ENCODE data around the gene PYCR2. TPM values are rescaled to one million over a fixed set of nuclear protein-coding genes. Genes with fewer than 3 reads are reported as not detected.

The PYCR2 gene
- total RNA-seq, 1 donor from 2014 or later: 19.5 TPM

DNA sequence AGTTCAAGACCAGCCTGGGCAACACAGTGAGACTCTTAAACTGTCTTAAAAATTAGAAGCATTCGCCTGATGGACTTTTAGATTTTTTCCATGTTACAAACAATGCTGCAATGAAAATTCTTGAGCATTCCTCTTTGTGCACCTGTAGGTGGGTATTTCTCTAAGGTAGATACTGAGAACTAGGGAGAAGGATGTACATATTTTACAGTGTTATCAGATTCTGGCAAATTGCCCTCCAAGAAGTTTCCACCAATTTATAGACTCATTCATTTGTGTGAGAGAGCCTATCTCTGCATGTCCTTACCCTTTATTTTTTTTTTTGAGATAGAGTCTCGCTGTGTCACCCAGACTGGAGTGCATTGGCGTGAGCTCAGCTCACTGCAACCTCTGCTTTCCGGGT is 29.3 kb upstream of the PYCR2 start:
- TF ChIP-seq, protein P1, sequence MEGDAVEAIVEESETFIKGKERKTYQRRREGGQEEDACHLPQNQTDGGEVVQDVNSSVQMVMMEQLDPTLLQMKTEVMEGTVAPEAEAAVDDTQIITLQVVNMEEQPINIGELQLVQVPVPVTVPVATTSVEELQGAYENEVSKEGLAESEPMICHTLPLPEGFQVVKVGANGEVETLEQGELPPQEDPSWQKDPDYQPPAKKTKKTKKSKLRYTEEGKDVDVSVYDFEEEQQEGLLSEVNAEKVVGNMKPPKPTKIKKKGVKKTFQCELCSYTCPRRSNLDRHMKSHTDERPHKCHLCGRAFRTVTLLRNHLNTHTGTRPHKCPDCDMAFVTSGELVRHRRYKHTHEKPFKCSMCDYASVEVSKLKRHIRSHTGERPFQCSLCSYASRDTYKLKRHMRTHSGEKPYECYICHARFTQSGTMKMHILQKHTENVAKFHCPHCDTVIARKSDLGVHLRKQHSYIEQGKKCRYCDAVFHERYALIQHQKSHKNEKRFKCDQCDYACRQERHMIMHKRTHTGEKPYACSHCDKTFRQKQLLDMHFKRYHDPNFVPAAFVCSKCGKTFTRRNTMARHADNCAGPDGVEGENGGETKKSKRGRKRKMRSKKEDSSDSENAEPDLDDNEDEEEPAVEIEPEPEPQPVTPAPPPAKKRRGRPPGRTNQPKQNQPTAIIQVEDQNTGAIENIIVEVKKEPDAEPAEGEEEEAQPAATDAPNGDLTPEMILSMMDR (IDR thresholded peaks at IDR 0.05; ENCODE audit: insufficient read depth, low read length, severe bottlenecking): no peak
- no peak for DNase-seq (ENCODE audit: low read depth)

DNA sequence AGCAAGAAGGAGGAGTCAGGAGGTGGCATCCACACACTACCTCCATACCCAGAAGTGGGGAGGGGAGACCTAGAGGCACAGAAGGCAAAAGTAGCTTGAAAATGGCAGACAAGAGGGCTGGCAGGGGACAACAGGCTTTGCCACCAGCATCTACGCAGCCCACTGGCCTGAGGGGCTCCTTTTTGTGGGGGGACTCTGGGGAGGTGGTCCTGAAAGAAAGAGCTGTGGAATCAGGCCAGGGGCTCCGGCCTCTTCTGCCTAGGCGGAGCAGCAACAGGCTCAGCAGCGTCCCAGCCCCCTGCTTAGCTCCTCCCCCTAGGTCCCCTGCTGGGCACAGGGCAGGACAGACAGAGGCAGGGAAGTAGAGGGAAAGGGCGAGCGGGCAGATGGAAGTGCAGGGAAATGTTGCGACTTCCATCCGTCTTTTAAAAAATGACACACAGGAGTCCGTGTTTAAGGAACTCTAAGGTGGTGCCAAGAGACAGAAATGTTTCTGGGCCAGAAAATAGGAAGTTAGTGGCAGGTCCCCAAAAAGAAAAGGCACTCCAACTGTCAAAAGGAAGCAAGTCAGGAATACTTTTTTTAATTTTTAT is 27.0 kb upstream of the PYCR2 start:
- H3K36me3 ChIP-seq (ENCODE audit: control insufficient read depth, insufficient read depth, low read length): no peaks in the 10 kb centered on the region
- TF ChIP-seq, protein P1 (IDR thresholded peaks at IDR 0.05; ENCODE audit: insufficient read depth, low read length, severe bottlenecking): no peak

More for the DNA sequence above, 29.3 kb upstream of the PYCR2 start:
- Histone ChIP-seq H3K4me3 (ENCODE audit: low read depth, low read length) (no peak overlapping the region), H3K27me3 (ENCODE audit: control insufficient read depth, insufficient read depth, low read length) (peaks cover 9% of the 10 kb centered on the region), H3K36me3 (ENCODE audit: control insufficient read depth, insufficient read depth, low read length) (no peaks in the 10 kb centered on the region)
- no peak for FAIRE-seq

DNA sequence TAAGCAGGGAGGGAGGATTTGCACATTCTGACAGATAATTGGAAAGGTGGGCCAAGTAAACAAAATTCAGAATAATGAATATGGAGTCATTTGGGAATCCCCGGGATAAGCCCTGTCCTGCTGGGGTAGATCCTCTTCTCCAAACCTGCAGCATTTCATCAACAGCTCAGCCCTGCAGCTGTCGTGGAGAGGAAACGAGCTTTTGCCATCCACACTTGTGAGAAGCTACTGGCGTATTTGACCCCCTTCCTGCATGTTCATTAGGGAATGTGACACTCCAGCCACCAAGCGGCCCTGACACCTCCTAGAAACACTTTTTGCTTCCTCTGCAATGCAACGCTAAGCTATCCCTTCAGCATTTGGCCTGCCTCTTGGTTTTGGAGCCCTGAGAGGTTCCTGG is 25.0 kb upstream of the PYCR2 start:
- FAIRE-seq (no peak), DNase-seq (ENCODE audit: low read depth) (no peak)
- H3K36me3 ChIP-seq (ENCODE audit: control insufficient read depth, insufficient read depth, low read length): no peaks in the 10 kb centered on the region
- TF ChIP-seq, protein P1 (IDR thresholded peaks at IDR 0.05; ENCODE audit: insufficient read depth, low read length, severe bottlenecking): no peak
- peaks cover 7% of the 10 kb centered on the region for H3K27me3 ChIP-seq (ENCODE audit: control insufficient read depth, insufficient read depth, low read length)
- H3K4me3 ChIP-seq (ENCODE audit: low read depth, low read length): no peak overlapping the region

More for the DNA sequence above, 27.0 kb upstream of the PYCR2 start:
- H3K27me3 ChIP-seq (ENCODE audit: control insufficient read depth, insufficient read depth, low read length): peaks cover 9% of the 10 kb centered on the region
- no peak for FAIRE-seq
- H3K4me3 ChIP-seq (ENCODE audit: low read depth, low read length): no peak overlapping the region
- DNase-seq (ENCODE audit: low read depth): no peak

DNA sequence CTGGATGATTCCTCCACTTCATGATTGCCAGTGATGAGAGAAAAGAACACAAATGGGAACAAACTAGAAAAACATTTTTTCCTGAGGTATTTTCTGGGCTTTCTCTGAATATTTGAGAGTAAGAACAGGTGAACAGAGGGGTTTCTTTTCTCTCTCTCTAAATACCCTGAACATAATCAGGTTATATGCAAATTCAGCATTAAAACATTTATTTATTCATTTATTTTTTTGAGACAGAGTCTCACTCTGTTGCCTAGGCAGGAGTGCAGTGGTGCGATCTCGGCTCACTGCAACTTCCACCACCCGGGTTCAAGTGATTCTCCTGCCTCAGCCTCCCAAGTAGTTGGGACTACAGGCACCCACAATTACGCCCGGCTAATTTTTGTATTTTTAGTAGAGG is 22.8 kb upstream of the PYCR2 start:
- Histone ChIP-seq H3K4me3 (ENCODE audit: low read depth, low read length) (no peak overlapping the region), H3K27me3 (ENCODE audit: control insufficient read depth, insufficient read depth, low read length) (peaks cover 7% of the 10 kb centered on the region), H3K36me3 (ENCODE audit: control insufficient read depth, insufficient read depth, low read length) (no peaks in the 10 kb centered on the region)
- TF ChIP-seq, protein P1 (IDR thresholded peaks at IDR 0.05; ENCODE audit: insufficient read depth, low read length, severe bottlenecking): no peak
- no peak for FAIRE-seq
- DNase-seq (ENCODE audit: low read depth): no peak

DNA sequence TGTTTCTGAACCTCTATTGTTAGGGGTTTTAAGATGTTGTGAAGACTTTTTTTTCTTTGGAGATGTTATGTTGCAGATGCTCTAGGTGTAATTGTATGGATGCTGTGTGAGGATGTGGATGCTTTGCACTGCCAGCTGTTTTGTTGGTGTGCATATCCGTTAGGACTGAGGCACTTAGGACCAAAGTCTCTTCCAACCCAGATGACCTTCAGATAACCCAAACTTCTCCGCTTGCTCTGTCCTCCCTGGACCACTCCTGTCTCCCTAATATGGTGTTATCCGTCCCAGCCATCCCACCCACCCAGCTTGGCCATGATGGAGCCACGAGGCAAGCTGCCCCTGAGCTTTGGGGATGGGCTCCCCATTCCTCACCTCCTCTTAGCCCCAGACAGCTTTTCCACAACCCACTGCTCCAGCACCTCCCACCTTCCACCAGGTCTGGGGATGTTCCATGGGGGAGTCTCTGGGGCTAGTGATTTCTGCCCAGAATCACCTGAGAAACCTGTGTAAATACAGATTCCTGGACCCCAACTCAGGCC is 22.1 kb upstream of the PYCR2 start:
- no peak overlapping the region for H3K4me3 ChIP-seq (ENCODE audit: low read depth, low read length)

More for the DNA sequence above, 22.1 kb upstream of the PYCR2 start:
- FAIRE-seq: no peak
- TF ChIP-seq, protein P1 (IDR thresholded peaks at IDR 0.05; ENCODE audit: insufficient read depth, low read length, severe bottlenecking): no peak
- no peak for DNase-seq (ENCODE audit: low read depth)
- Histone ChIP-seq H3K36me3 (ENCODE audit: control insufficient read depth, insufficient read depth, low read length) (no peaks in the 10 kb centered on the region), H3K27me3 (ENCODE audit: control insufficient read depth, insufficient read depth, low read length) (peaks cover 7% of the 10 kb centered on the region)
